H1 (cell line): Measurements from ENCODE around the gene TEDC1. TPM values are rescaled to one million over a fixed set of nuclear protein-coding genes. Genes with fewer than 3 reads are reported as not detected.

Source experiments
- CTCF ChIA-PET: fragments of 300-600 bp; sonication (Branson Sonifier 250); formaldehyde crosslinking; loops from one replicate; lab custom pipeline; 2021; ENCODE audit not compliant: partially characterized antibody; lab: Charles Lee
- POLR2A ChIA-PET: fragments of 300-600 bp; sonication (Branson Sonifier 250); formaldehyde crosslinking; loops from one replicate; lab custom pipeline; 2021; ENCODE audit warnings: inconsistent platforms; ENCODE audit not compliant: partially characterized antibody; lab: Charles Lee
- DNase-seq, 2 experiments: peaks; one replicate each; pipeline versions ENCODE4 v3.0.0 to v3.0.0-alpha.2; 2010 to 2022; ENCODE audit warnings: low spot score in 2 of 2, low read depth in 1 of 2, mixed read lengths in 1 of 2
- FAIRE-seq: peaks from 2 replicates; lab custom pipeline; 2011; peaks lifted over from hg19 to GRCh38; lab: Jason Lieb, UNC
- H2AFZ ChIP-seq: 2 replicates; pipeline ENCODE4 v1.8.1; 2012; ENCODE audit warnings: low read length, inconsistent platforms
- H2AK5ac ChIP-seq: 2 replicates; pipeline ENCODE4 v1.6.1; 2013; ENCODE audit warnings: low read depth, low read length
- H2BK120ac ChIP-seq: replicated peaks from 2 replicates; pipeline ENCODE3; 2013; ENCODE audit warnings: low read depth, low read length, inconsistent platforms
- H2BK12ac ChIP-seq: 2 replicates; pipeline ENCODE4 v1.6.1; 2013; ENCODE audit warnings: low read depth, low read length
- H2BK15ac ChIP-seq: 2 replicates; pipeline ENCODE4 v1.6.1; 2013; ENCODE audit warnings: low read length
- H2BK20ac ChIP-seq: 2 replicates; pipeline ENCODE4 v1.6.1; 2013; ENCODE audit warnings: low read length
- H2BK5ac ChIP-seq: 2 replicates; pipeline ENCODE4 v1.6.1; 2013; ENCODE audit warnings: low read depth, low read length
- H3K14ac ChIP-seq: 2 replicates; pipeline ENCODE4 v1.6.1; 2013; ENCODE audit warnings: inconsistent platforms; ENCODE audit not compliant: insufficient read length
- H3K18ac ChIP-seq: 2 replicates; pipeline ENCODE4 v1.6.1; 2013; ENCODE audit warnings: low read length; ENCODE audit errors: extremely low read depth
- H3K23ac ChIP-seq: 2 replicates; pipeline ENCODE4 v1.6.1; 2013; ENCODE audit warnings: inconsistent platforms; ENCODE audit not compliant: insufficient read length
- H3K23me2 ChIP-seq: 2 replicates; pipeline ENCODE4 v1.6.1; 2013; ENCODE audit warnings: low read depth, low read length
- H3K27ac ChIP-seq: 2 replicates; pipeline ENCODE4 v1.6.1; 2011; ENCODE audit warnings: low read depth, low read length, inconsistent platforms
- H3K27me3 ChIP-seq, 4 experiments: replicated peaks in 1 of 4; 1 replicate in 1 of 4; 2 replicates in 3 of 4; pipeline versions ENCODE4 v1.6.1 to v1.8.1; 2011 to 2013; ENCODE audit warnings: low read length in 3 of 4, mild to moderate bottlenecking in 3 of 4, inconsistent platforms in 2 of 4, mixed read lengths in 2 of 4, moderate library complexity in 1 of 4; ENCODE audit not compliant: control insufficient read depth in 3 of 4, insufficient read depth in 3 of 4; ENCODE audit errors: extremely low read depth in 1 of 4
- H3K36me3 ChIP-seq, 4 experiments: 2 replicates each; pipeline versions ENCODE4 v1.6.1 to v1.8.1; 2011 to 2013; ENCODE audit warnings: mild to moderate bottlenecking in 4 of 4, low read length in 3 of 4, moderate library complexity in 2 of 4, control low read depth in 1 of 4, inconsistent platforms in 1 of 4; ENCODE audit not compliant: insufficient read depth in 4 of 4, control insufficient read depth in 2 of 4
- H3K4ac ChIP-seq: replicated peaks from 2 replicates; pipeline ENCODE3; 2013; ENCODE audit warnings: low read length, low read depth, mixed read lengths, inconsistent platforms; ENCODE audit not compliant: insufficient read length
- H3K4me1 ChIP-seq, 4 experiments: replicated peaks in 1 of 4; 1 replicate in 1 of 4; 2 replicates in 3 of 4; pipeline versions ENCODE4 v1.6.1 to v1.8.1; 2011 to 2013; ENCODE audit warnings: low read length in 3 of 4, inconsistent platforms in 2 of 4, mixed read lengths in 1 of 4; ENCODE audit not compliant: insufficient read depth in 4 of 4, control insufficient read depth in 3 of 4
- H3K4me2 ChIP-seq, 2 experiments: 2 replicates each; pipeline versions ENCODE4 v1.6.1 to v1.8.1; 2011 to 2013; ENCODE audit warnings: low read depth in 2 of 2, low read length in 2 of 2, control low read depth in 1 of 2, inconsistent platforms in 1 of 2, mild to moderate bottlenecking in 1 of 2; ENCODE audit not compliant: insufficient read depth in 1 of 2
- H3K4me3 ChIP-seq, 4 experiments: fragments of 200-600, 300-600 bp in 1 of 4; sonication (generic), shearing (Covaris generic), sonication (Bioruptor Twin) in 1 of 4; 2 replicates each; pipeline versions ENCODE4 v1.5.1 to v1.8.1; 2011 to 2016; ENCODE audit warnings: low read length in 4 of 4, low read depth in 3 of 4, control low read depth in 2 of 4, inconsistent platforms in 2 of 4, mild to moderate bottlenecking in 2 of 4, mixed read lengths in 1 of 4, moderate library complexity in 1 of 4; ENCODE audit not compliant: insufficient read depth in 2 of 4; ENCODE audit errors: extremely low read depth in 1 of 4
- H3K56ac ChIP-seq: replicated peaks from 2 replicates; pipeline ENCODE3; 2013; ENCODE audit warnings: low read depth, mild to moderate bottlenecking, mixed read lengths, low read length, inconsistent platforms; ENCODE audit not compliant: insufficient read length
- H3K79me1 ChIP-seq: 2 replicates; pipeline ENCODE4 v1.6.1; 2013; ENCODE audit warnings: low read depth, low read length, control low read depth
- H3K79me2 ChIP-seq, 2 experiments: 2 replicates each; pipeline versions ENCODE4 v1.6.1 to v1.8.1; 2012 to 2013; ENCODE audit warnings: low read length in 2 of 2, mild to moderate bottlenecking in 2 of 2, inconsistent platforms in 1 of 2; ENCODE audit not compliant: insufficient read depth in 2 of 2, control insufficient read depth in 1 of 2
- H3K9ac ChIP-seq, 4 experiments: replicated peaks in 1 of 4; 1 replicate in 1 of 4; 2 replicates in 3 of 4; pipeline versions ENCODE4 v1.6.1 to v1.8.1; 2011 to 2013; ENCODE audit warnings: low read depth in 3 of 4, low read length in 3 of 4, control low read depth in 2 of 4, mild to moderate bottlenecking in 2 of 4, moderate library complexity in 2 of 4, inconsistent platforms in 1 of 4; ENCODE audit errors: extremely low read depth in 1 of 4
- H3K9me3 ChIP-seq, 2 experiments: 2 replicates each; pipeline versions ENCODE4 v1.6.1 to v1.8.1; 2012 to 2013; ENCODE audit warnings: mild to moderate bottlenecking in 2 of 2, moderate library complexity in 2 of 2, control low read depth in 1 of 2, inconsistent platforms in 1 of 2, low read depth in 1 of 2, low read length in 1 of 2, mixed read lengths in 1 of 2; ENCODE audit not compliant: insufficient read depth in 2 of 2
- H4K20me1 ChIP-seq, 2 experiments: replicated peaks in 1 of 2; 2 replicates each; pipeline versions ENCODE3 to v1.8.1; 2011 to 2013; ENCODE audit warnings: inconsistent platforms in 2 of 2, low read length in 2 of 2, mild to moderate bottlenecking in 1 of 2; ENCODE audit not compliant: insufficient read depth in 2 of 2, control insufficient read depth in 1 of 2
- H4K5ac ChIP-seq: 2 replicates; pipeline ENCODE4 v1.6.1; 2013; ENCODE audit warnings: low read length, low read depth, mixed read lengths, inconsistent platforms; ENCODE audit not compliant: insufficient read length
- H4K8ac ChIP-seq: 2 replicates; pipeline ENCODE4 v1.8.0; 2013; ENCODE audit warnings: mild to moderate bottlenecking, moderate library complexity, low read length, inconsistent platforms; ENCODE audit not compliant: insufficient read depth; ENCODE audit errors: extremely low read depth
- H4K91ac ChIP-seq: replicated peaks from 2 replicates; pipeline ENCODE3; 2013; ENCODE audit warnings: low read length, mixed read lengths, inconsistent platforms; ENCODE audit not compliant: insufficient read length
- BCL11A ChIP-seq, 2 experiments: IDR thresholded peaks; one replicate each; pipeline ENCODE4 v1.6.1; 2011; ENCODE audit warnings: low read depth in 2 of 2, low read length in 2 of 2, mild to moderate bottlenecking in 2 of 2
- CBX5 ChIP-seq: fragments of 300-800, 300-1000 bp; sonication (generic); IDR thresholded peaks from 2 replicates; pipeline ENCODE4 v1.7.1; 2016; ENCODE audit warnings: antibody characterized with exemption, low read length, low read depth
- CBX8 ChIP-seq: fragments of 300-800, 300-1000 bp; sonication (generic); IDR thresholded peaks from 2 replicates; pipeline ENCODE4 v1.7.1; 2016; ENCODE audit warnings: low read depth, low read length, borderline replicate concordance
- JUN ChIP-seq: IDR thresholded peaks from 2 replicates; pipeline ENCODE4 v1.6.1; 2011; ENCODE audit warnings: low read depth, mild to moderate bottlenecking, improper control_type of control experiment, low read length
- SIRT6 ChIP-seq: IDR thresholded peaks from one replicate; pipeline ENCODE4 v1.7.1; 2012; ENCODE audit warnings: low read length, inconsistent platforms
- SP4 ChIP-seq: IDR thresholded peaks from 2 replicates; pipeline ENCODE4 v1.6.1; 2012; ENCODE audit warnings: low read length, inconsistent platforms
- SRF ChIP-seq: IDR thresholded peaks from 2 replicates; pipeline ENCODE4 v1.6.1; 2011; ENCODE audit warnings: mild to moderate bottlenecking, low read depth, low read length, moderate library complexity
- TCF12 ChIP-seq: IDR thresholded peaks from 2 replicates; pipeline ENCODE4 v1.6.1; 2011; ENCODE audit warnings: low read depth, mild to moderate bottlenecking, low read length
- USF2 ChIP-seq: IDR thresholded peaks from 2 replicates; pipeline ENCODE4 v1.6.1; 2011; ENCODE audit warnings: low read length, improper control_type of control experiment
- WGBS, 2 experiments: shearing (Covaris generic) in 1 of 2; methylation state at CpG; one replicate each; pipeline versions ENCODE4 v1.1.6 to v1.1.7; 2013 to 2015; ENCODE audit warnings: low lambda C conversion rate in 2 of 2, mixed read lengths in 2 of 2, inconsistent platforms in 1 of 2, low coverage in 1 of 2, missing lambda C conversion rate in 1 of 2; ENCODE audit not compliant: insufficient replicate concordance in 2 of 2, insufficient coverage in 1 of 2, insufficient read length in 1 of 2; ENCODE audit errors: extremely low coverage in 1 of 2, missing lambda C conversion rate in 1 of 2; 5-methylcytosine and 5-hydroxymethylcytosine counted together
- polyA plus RNA-seq, 7 experiments: library from polyadenylated mRNA; depleted of rRNA in 3 of 7; stranded (reverse) in 5 of 7; unstranded in 2 of 7; fragments of >200 nt in 5 of 7; fragments of 200-250 nt in 2 of 7; gene quantifications; 1 replicate in 5 of 7; 2 replicates in 1 of 7; 4 replicates in 1 of 7; pipeline versions ENCODE4 v1.2.1 to v1.2.3, GENCODE V29; 2011 to 2013; ENCODE audit warnings: missing spikeins in 2 of 7, mixed read lengths in 2 of 7
- total RNA-seq: library from RNA; stranded (reverse); fragmentation: NEBNext Ultra II Directional; extraction: Animal tissue kit (Norgen Biotek cat#: 25700); gene quantifications from 2 replicates; pipeline ENCODE4 v1.2.1, GENCODE V29; 2021
- TF ChIP-seq, protein P1 (sequence below): IDR thresholded peaks from 2 replicates; pipeline ENCODE4 v1.6.1; 2012; ENCODE audit warnings: low read length, inconsistent platforms

TEDC1 gene
- total and polyA plus RNA-seq, 2 of the 8 experiments (the other 6 are each of a cell fraction or from before 2014, with no cell fraction given) = 5.6 to 14.8 TPM

- H3K27me3 ChIP-seq = peaks cover 0 to 4% (median 2%) of the 10 kb centered on the region in 4 experiments; a peak in 4 of 7 replicates
- H4K8ac ChIP-seq = no peak overlapping the region
- DNase-seq = no peak
- ChIA-PET CTCF (interaction anchor here (1.2 kb wide), 1 partner anchor 18 kb away, joined by 5 read pairs; no protein-coding TSS in a partner anchor), POLR2A (no interaction called here)
- H3K27ac ChIP-seq = no peak overlapping the region
- no peak overlapping the region for H2AFZ ChIP-seq
- TF ChIP-seq BCL11A (IDR thresholded peaks at IDR 0.05; ENCODE audit: low read depth in 2 of 2, low read length in 2 of 2) (no peak), SP4 (no peak), CBX8 (no peak), JUN (no peak), CBX5 (no peak), SRF (no peak), TCF12 (no peak), USF2 (no peak), SIRT6 (no peak)
- TF ChIP-seq, protein P1, sequence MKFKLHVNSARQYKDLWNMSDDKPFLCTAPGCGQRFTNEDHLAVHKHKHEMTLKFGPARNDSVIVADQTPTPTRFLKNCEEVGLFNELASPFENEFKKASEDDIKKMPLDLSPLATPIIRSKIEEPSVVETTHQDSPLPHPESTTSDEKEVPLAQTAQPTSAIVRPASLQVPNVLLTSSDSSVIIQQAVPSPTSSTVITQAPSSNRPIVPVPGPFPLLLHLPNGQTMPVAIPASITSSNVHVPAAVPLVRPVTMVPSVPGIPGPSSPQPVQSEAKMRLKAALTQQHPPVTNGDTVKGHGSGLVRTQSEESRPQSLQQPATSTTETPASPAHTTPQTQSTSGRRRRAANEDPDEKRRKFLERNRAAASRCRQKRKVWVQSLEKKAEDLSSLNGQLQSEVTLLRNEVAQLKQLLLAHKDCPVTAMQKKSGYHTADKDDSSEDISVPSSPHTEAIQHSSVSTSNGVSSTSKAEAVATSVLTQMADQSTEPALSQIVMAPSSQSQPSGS = no peak
- no peak overlapping the region for H2BK15ac ChIP-seq
- H3K4me1 ChIP-seq = no peaks in the 10 kb centered on the region
- H2BK120ac ChIP-seq = no peak overlapping the region
- H3K23me2 ChIP-seq = no peaks in the 10 kb centered on the region; the same call in 1 of the 2 replicates
- no peak overlapping the region for H3K56ac ChIP-seq
- no peak overlapping the region for H3K4ac ChIP-seq
- no peak overlapping the region for H2BK5ac ChIP-seq
- H4K91ac ChIP-seq = no peak overlapping the region
- H2AK5ac ChIP-seq = no peak overlapping the region
- H4K20me1 ChIP-seq = no peaks in the 10 kb centered on the region
- no peak overlapping the region for H2BK12ac ChIP-seq
- H3K9ac ChIP-seq = no peak overlapping the region
- H3K79me2 ChIP-seq = no peaks in the 10 kb centered on the region
- H3K9me3 ChIP-seq = no peaks in the 10 kb centered on the region; a peak in 2 of 4 replicates
- no peak overlapping the region for H3K18ac ChIP-seq
- no peak overlapping the region for H4K5ac ChIP-seq
- H3K14ac ChIP-seq = no peak overlapping the region
- no peak for FAIRE-seq
- H3K23ac ChIP-seq = no peak overlapping the region
- H2BK20ac ChIP-seq = no peak overlapping the region
- H3K4me3 ChIP-seq = no peak overlapping the region
- H3K4me2 ChIP-seq = no peak overlapping the region
- H3K79me1 ChIP-seq = no peaks in the 10 kb centered on the region
- no peaks in the 10 kb centered on the region for H3K36me3 ChIP-seq
- WGBS, 2 experiments = 83% methylated on average over 14 of the region's 14 CpGs; no CpG with 5 or more reads in 1 of the 2 experiments
Measured at GRCh38 chr14:105519946-105520698, 29.1 kb downstream of the TEDC1 start.
